ENCODE results near the gene CYTL1. TPM values are rescaled to one million over a fixed set of nuclear protein-coding genes. Genes with fewer than 3 reads are reported as not detected.
"Not testable (repeated sequence)": the region's sequence is repeated elsewhere in the genome, so short reads cannot be mapped to it uniquely, and the experiment has no call there.

The CYTL1 gene, protein sequence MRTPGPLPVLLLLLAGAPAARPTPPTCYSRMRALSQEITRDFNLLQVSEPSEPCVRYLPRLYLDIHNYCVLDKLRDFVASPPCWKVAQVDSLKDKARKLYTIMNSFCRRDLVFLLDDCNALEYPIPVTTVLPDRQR
- not detected for total RNA-seq

GRCh38 chr4:5019274-5019673 lies at the start of gene CYTL1:
TSS of gene CYTL1 (minus strand) at chr4:5019458. CDS start at chr4:5019445, 13 bp downstream.
- CTCF ChIA-PET = no interaction called here
- TF ChIP-seq, protein P1, sequence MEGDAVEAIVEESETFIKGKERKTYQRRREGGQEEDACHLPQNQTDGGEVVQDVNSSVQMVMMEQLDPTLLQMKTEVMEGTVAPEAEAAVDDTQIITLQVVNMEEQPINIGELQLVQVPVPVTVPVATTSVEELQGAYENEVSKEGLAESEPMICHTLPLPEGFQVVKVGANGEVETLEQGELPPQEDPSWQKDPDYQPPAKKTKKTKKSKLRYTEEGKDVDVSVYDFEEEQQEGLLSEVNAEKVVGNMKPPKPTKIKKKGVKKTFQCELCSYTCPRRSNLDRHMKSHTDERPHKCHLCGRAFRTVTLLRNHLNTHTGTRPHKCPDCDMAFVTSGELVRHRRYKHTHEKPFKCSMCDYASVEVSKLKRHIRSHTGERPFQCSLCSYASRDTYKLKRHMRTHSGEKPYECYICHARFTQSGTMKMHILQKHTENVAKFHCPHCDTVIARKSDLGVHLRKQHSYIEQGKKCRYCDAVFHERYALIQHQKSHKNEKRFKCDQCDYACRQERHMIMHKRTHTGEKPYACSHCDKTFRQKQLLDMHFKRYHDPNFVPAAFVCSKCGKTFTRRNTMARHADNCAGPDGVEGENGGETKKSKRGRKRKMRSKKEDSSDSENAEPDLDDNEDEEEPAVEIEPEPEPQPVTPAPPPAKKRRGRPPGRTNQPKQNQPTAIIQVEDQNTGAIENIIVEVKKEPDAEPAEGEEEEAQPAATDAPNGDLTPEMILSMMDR (IDR thresholded peaks at IDR 0.05) = no peak
- peak; percentile 25 for DNase-seq

GRCh38 chr4:5067908-5068307 lies 48.6 kb upstream of the CYTL1 start:
- ATAC-seq (no peak), DNase-seq (no peak)
- Mint-ChIP-seq H3K27ac (no peak overlapping the region), H3K36me3 (ENCODE audit: low read depth) (no peaks in the 10 kb centered on the region), H3K4me3 (no peak overlapping the region), H3K27me3 (no peaks in the 10 kb centered on the region), H3K9me3 (peaks cover 2% of the 10 kb centered on the region), H3K4me1 (ENCODE audit: low read depth) (no peaks in the 10 kb centered on the region)
- intact Hi-C loops (cut with micrococcal nuclease) = no loop called here
- ChIA-PET POLR2A (no interaction called here), CTCF (no interaction called here)
- TF ChIP-seq, protein P1 (IDR thresholded peaks at IDR 0.05) = no peak

More at GRCh38 chr4:5019274-5019673, at the start of gene CYTL1:
- intact Hi-C loops (cut with micrococcal nuclease) = no loop called here
- Mint-ChIP-seq H3K27ac (no peak within 1 kb of the TSS), H3K36me3 (ENCODE audit: low read depth) (no peaks in the 10 kb centered on the region), H3K4me1 (ENCODE audit: low read depth) (peaks cover 7% of the 10 kb centered on the region), H3K4me3 (no peak within 1 kb of the TSS), H3K27me3 (peaks cover 5% of the 10 kb centered on the region), H3K9me3 (no peaks in the 10 kb centered on the region)
- POLR2A ChIA-PET = no interaction called here
- peak; percentile 49 for ATAC-seq

GRCh38 chr4:5066968-5067367 lies 47.7 kb upstream of the CYTL1 start:
- DNase-seq; H3K4me1 Mint-ChIP-seq (ENCODE audit: low read depth); H3K9me3 Mint-ChIP-seq; intact Hi-C loops (cut with micrococcal nuclease); H3K27ac Mint-ChIP-seq; H3K4me3 Mint-ChIP-seq; CTCF ChIA-PET; POLR2A ChIA-PET; ATAC-seq; H3K36me3 Mint-ChIP-seq (ENCODE audit: low read depth); H3K27me3 Mint-ChIP-seq: not testable (repeated sequence)

- POLR2A ChIA-PET = no interaction called here
- intact Hi-C loops (cut with micrococcal nuclease) = no loop called here
- Mint-ChIP-seq H3K4me1 (ENCODE audit: low read depth) (no peaks in the 10 kb centered on the region), H3K27ac (no peak overlapping the region), H3K36me3 (ENCODE audit: low read depth) (no peaks in the 10 kb centered on the region), H3K27me3 (peaks cover 4% of the 10 kb centered on the region), H3K9me3 (peaks cover 2% of the 10 kb centered on the region), H3K4me3 (no peak overlapping the region)
- CTCF ChIA-PET = interaction anchor here (1.0 kb wide), 1 partner anchor 15 kb away, joined by 3 read pairs; the partner anchor contains the start of gene STK32B
- ATAC-seq (no peak), DNase-seq (no peak)
- TF ChIP-seq, protein P1 (IDR thresholded peaks at IDR 0.05) = no peak
Measured at GRCh38 chr4:5066101-5066500, 46.8 kb upstream of the CYTL1 start.

DNA sequence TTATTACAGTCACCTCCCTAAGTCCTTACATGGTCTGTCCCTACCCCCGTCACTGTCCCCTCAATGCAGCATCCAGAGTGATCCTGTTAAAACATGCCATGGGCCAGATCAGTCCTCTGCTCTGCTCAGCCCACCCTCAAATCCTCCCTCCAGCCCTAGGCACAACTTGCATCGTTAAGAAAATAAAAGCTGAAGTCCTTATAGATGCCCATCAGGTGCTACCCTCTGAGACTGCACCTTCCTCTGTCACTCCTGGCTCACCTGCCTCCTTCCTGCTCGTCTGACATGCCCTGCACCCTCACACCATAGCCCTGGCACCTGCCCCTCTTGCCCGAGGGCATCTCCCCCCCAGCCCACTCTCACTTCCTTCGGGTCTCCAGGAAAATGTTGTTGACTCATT lies 36.2 kb upstream of the CYTL1 start:
- ChIA-PET POLR2A (no interaction called here), CTCF (no interaction called here)
- intact Hi-C loops (cut with micrococcal nuclease) = no loop called here
- Mint-ChIP-seq H3K27me3 (peaks cover 23% of the 10 kb centered on the region), H3K4me3 (no peak overlapping the region), H3K9me3 (no peaks in the 10 kb centered on the region), H3K4me1 (ENCODE audit: low read depth) (peaks cover 13% of the 10 kb centered on the region), H3K36me3 (ENCODE audit: low read depth) (no peaks in the 10 kb centered on the region), H3K27ac (no peak overlapping the region)
- TF ChIP-seq, protein P1 (IDR thresholded peaks at IDR 0.05) = no peak
- no peak for ATAC-seq
- no peak for DNase-seq
